Esophagus muscularis mucosa (tissue), 4 donors: ENCODE measurements around the gene WWTR1. TPM values are rescaled to one million over a fixed set of nuclear protein-coding genes. Genes with fewer than 3 reads are reported as not detected.

Experiments
- DNase-seq: peaks from one replicate; pipeline ENCODE4 v3.0.0-alpha.2; 2017; ENCODE audit errors: extremely low spot score
- H3K27ac ChIP-seq, 4 donors: fragments of 200-600 bp; sonication (generic); replicated peaks in 1 of 4; 1 replicate in 3 of 4; 2 replicates in 1 of 4; pipeline ENCODE4 v1.5.1; 2016 to 2019; ENCODE audit warnings: mild to moderate bottlenecking in 1 of 4
- H3K27me3 ChIP-seq, 4 donors: fragments of 200-600 bp; sonication (generic); one replicate each; pipeline versions ENCODE4 v1.5.1 to v1.6.0; 2016 to 2019
- H3K36me3 ChIP-seq, 4 donors: fragments of 200-600 bp; sonication (generic); one replicate each; pipeline ENCODE4 v1.5.1; 2016 to 2019
- H3K4me1 ChIP-seq, 4 donors: fragments of 200-600 bp; sonication (generic); one replicate each; pipeline ENCODE4 v1.5.1; 2016 to 2019
- H3K4me3 ChIP-seq, 4 donors: fragments of 200-600 bp; sonication (generic); 1 replicate in 2 of 4; 2 replicates in 2 of 4; pipeline ENCODE4 v1.5.1; 2016 to 2019; ENCODE audit warnings: mild to moderate bottlenecking in 4 of 4, moderate library complexity in 1 of 4
- H3K9me3 ChIP-seq, 4 donors: fragments of 200-600 bp; sonication (generic); 1 replicate in 3 of 4; 2 replicates in 1 of 4; pipeline ENCODE4 v1.5.1; 2016 to 2019
- EP300 ChIP-seq: sonication (generic); formaldehyde crosslinking; IDR thresholded peaks from one replicate; pipeline ENCODE4 v1.6.1; 2017; ENCODE audit warnings: antibody characterized with exemption
- POLR2A ChIP-seq: fragments of 450-650 bp; IDR thresholded peaks from one replicate; pipeline ENCODE4 v1.6.1; 2017; ENCODE audit warnings: antibody characterized with exemption, moderate library complexity, mild to moderate bottlenecking, low read depth
- POLR2AphosphoS5 ChIP-seq, 2 donors: sonication (generic); formaldehyde crosslinking; IDR thresholded peaks; one replicate each; pipeline ENCODE4 v1.6.1; 2017; ENCODE audit warnings: antibody characterized with exemption in 2 of 2
- WGBS: methylation state at CpG from one replicate; pipeline ENCODE4 v1.1.5; 2018; 5-methylcytosine and 5-hydroxymethylcytosine counted together
- intact Hi-C: fragments of 100-400 bp; cut with DNase I; formaldehyde crosslinking; loops from one replicate; pipeline ENCODE4 v1.15.1; 2023
- total RNA-seq, 4 donors: library from RNA; depleted of rRNA; stranded (reverse); fragments of >200 nt; gene quantifications; one replicate each; pipeline versions ENCODE4 v1.1.0 to v1.2.1, GENCODE V29; 2016
- TF ChIP-seq, protein P1 (sequence below), 3 experiments: fragments of 200-600 bp in 2 of 3; fragments of 450-650 bp in 1 of 3; sonication (generic) in 2 of 3; IDR thresholded peaks; one replicate each; pipeline ENCODE4 v1.5.1; 2017 to 2019; ENCODE audit warnings: antibody characterized with exemption in 3 of 3, mild to moderate bottlenecking in 2 of 3, moderate library complexity in 1 of 3

The WWTR1 gene
- total RNA-seq, 4 donors from 2014 or later, result 346 to 535 (median 463) TPM

DNA sequence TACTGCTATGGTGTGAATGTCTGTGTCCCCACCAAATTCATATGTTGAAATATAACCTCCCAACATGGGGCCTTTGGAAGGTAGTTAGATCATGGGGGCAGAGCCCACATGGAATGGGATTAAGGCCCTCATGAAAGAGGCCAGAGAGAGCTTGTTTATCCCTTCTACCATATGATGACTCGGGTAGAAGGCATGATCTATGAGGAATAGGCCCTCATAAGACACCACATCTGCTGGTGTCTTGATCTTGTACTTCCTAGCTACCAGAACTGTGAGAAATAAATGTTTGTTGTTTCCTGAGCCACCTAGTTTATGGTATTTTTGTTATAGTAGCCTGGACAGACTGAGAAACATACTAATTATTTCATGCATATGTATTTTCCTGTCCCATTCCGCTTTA is 51.9 kb downstream of the WWTR1 start:
- Histone ChIP-seq H3K36me3 (peaks cover 0 to 9% (median 0%) of the 10 kb centered on the region in 4 donors), H3K9me3 (no peaks in the 10 kb centered on the region), H3K27ac (no peak overlapping the region), H3K4me3 (no peak overlapping the region), H3K4me1 (peaks cover 33 to 95% (median 92%) of the 10 kb centered on the region in 4 donors), H3K27me3 (no peaks in the 10 kb centered on the region)
- 87% methylated on average over 2 of the region's 2 CpGs for WGBS
- TF ChIP-seq EP300 (no peak), POLR2AphosphoS5 (IDR thresholded peaks at IDR 0.05) (no peak), POLR2A (no peak)
- TF ChIP-seq, protein P1, sequence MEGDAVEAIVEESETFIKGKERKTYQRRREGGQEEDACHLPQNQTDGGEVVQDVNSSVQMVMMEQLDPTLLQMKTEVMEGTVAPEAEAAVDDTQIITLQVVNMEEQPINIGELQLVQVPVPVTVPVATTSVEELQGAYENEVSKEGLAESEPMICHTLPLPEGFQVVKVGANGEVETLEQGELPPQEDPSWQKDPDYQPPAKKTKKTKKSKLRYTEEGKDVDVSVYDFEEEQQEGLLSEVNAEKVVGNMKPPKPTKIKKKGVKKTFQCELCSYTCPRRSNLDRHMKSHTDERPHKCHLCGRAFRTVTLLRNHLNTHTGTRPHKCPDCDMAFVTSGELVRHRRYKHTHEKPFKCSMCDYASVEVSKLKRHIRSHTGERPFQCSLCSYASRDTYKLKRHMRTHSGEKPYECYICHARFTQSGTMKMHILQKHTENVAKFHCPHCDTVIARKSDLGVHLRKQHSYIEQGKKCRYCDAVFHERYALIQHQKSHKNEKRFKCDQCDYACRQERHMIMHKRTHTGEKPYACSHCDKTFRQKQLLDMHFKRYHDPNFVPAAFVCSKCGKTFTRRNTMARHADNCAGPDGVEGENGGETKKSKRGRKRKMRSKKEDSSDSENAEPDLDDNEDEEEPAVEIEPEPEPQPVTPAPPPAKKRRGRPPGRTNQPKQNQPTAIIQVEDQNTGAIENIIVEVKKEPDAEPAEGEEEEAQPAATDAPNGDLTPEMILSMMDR (IDR thresholded peaks at IDR 0.05), result no peak
- no peak for DNase-seq
- intact Hi-C loops, result no loop called here

DNA sequence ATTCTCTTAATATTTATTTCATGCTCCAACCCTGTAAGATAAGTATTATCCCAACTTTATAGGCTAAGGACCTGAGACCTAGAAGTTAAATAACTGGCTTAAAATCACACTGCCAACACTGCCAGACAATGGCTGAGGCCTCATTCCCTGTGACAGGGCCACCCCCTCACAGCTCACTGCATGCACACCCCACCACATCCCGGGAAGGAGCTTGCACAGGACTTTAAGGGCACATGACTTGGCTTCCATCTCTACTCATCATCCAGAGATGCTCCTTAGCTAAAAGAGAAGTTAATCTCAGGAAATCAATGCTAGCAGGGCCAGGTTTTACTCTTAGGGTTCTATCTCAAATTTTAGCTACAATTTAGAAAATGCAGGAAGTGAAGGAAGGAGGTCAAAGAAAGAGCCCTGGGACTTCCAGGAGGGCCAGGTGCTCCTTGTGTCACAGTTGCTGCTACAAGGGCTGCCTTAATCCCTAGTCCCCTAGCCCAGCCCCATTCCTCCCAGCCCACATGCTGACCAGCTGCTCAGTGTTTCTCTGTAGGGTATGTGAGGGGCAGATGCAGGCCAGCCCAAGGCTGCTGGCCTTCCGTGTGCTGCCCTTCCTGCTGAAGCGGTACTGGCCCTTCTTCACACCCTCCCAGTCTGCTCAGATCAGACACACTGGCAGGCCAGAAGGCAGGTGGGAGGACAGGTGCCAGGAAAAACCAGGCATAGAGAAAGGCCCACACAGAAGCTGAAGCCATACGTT is 53.5 kb downstream of the WWTR1 start:
- Histone ChIP-seq H3K4me3 (no peak overlapping the region), H3K27me3 (no peaks in the 10 kb centered on the region), H3K9me3 (no peaks in the 10 kb centered on the region), H3K36me3 (peaks cover 0 to 9% (median 0%) of the 10 kb centered on the region in 4 donors), H3K4me1 (peaks cover 20 to 90% (median 83%) of the 10 kb centered on the region in 4 donors), H3K27ac (peak overlapping the region; percentile 2 to 33 (median 18))
- WGBS, result 20% methylated on average over 1 of the region's 4 CpGs
- intact Hi-C loops, result no loop called here
- TF ChIP-seq EP300, result no peak
- TF ChIP-seq POLR2AphosphoS5 (IDR thresholded peaks at IDR 0.05), result no peak
- TF ChIP-seq POLR2A, result no peak
- TF ChIP-seq, protein P1 (IDR thresholded peaks at IDR 0.05), result no peak
- DNase-seq, result no peak

DNA sequence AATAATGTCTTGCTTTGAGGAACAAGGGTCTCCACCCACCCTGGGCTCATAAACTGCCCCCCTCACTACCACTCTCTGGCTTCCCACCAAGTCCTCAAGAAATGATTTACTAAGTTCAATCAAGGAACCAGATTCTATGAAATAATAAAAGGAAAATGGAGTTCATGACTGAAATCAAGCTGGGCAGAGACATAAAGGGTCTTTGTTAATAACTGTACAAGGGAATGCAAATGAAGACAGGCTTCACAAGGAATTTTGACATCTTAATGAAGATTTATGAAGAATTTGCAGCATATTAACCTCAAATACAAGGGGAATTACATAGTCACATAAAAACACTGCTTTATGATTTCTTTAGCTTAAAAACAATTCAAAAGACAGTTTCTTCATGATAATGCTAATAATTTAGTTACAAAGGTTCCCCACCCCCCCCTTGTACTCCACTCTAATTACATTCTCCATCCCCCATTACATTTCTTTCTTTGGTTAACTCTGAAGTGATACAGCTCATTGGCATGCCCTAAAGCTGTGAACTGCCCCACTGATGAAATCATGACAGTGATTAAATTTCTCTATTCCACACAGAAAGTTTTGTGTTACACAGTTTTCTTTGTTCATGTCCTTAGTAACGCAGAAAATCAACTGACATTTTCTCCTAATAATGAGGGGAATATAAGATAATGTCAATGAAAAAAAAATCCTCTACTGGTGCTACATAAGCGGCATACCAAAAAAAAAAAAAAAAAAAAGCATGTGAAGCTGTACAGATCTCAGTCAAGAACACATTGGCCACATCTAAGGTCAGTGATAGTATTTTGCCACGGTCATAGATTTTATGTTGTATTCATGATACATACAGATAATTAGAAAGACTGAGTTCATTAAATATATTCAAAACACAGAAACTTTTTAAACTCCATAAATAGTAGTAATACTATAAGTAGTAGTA is 54.4 kb downstream of the WWTR1 start:
- no peak for TF ChIP-seq POLR2AphosphoS5 (IDR thresholded peaks at IDR 0.05)
- TF ChIP-seq, protein P1 (IDR thresholded peaks at IDR 0.05), result no peak
- TF ChIP-seq EP300, result no peak
- no peak for TF ChIP-seq POLR2A
- 60% methylated on average over 3 of the region's 3 CpGs for WGBS
- no peak for DNase-seq
- Histone ChIP-seq H3K4me1 (peaks cover 20 to 88% (median 76%) of the 10 kb centered on the region in 4 donors), H3K36me3 (peaks cover 0 to 5% (median 0%) of the 10 kb centered on the region in 4 donors), H3K27me3 (no peaks in the 10 kb centered on the region), H3K27ac (peak overlapping the region in 2 of 4 donors; percentile 10 to 15), H3K9me3 (no peaks in the 10 kb centered on the region), H3K4me3 (no peak overlapping the region)
- intact Hi-C loops, result no loop called here

DNA sequence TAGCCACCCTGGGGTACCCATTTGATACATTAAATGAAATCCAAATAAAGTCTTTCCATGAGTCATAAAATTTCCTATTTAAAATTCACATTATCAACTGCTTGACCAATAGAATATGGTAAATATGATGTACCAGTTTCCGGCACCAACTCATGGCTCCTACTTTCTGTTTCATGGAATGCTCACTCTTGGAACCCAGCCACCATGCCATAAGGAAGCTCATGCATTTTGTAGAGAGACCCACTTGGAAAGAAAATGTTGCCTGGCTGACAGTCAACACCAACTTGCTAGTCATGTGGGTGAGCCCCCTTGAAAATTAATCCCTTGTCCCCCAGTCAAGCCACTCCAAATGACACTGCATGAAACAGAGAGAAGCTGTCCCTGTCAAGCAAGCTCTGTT is 57.2 kb downstream of the WWTR1 start:
- no peak overlapping the region for H3K27ac ChIP-seq
- H3K36me3 ChIP-seq, result peaks cover 0 to 5% (median 0%) of the 10 kb centered on the region in 4 donors
- intact Hi-C loops, result no loop called here

More for the DNA sequence above, 57.2 kb downstream of the WWTR1 start:
- 88% methylated on average over 1 of the region's 1 CpG for WGBS
- Histone ChIP-seq H3K9me3 (no peaks in the 10 kb centered on the region), H3K27me3 (no peaks in the 10 kb centered on the region), H3K4me3 (no peak overlapping the region), H3K4me1 (peaks cover 35 to 92% (median 76%) of the 10 kb centered on the region in 4 donors)
- DNase-seq, result no peak
- TF ChIP-seq POLR2A (no peak), POLR2AphosphoS5 (IDR thresholded peaks at IDR 0.05) (no peak), EP300 (no peak)
- TF ChIP-seq, protein P1 (IDR thresholded peaks at IDR 0.05), result no peak
